Stimulated activated CD4-positive, alpha-beta T cell treated with anti-CD3 and anti-CD28 coated beads, Interleukin-15, amount 100 ng/mL, for 1 hour (primary cell): Measurements from ENCODE around the gene RGS9BP.
"Not testable (repeated sequence)": the region's sequence is repeated elsewhere in the genome, so short reads cannot be mapped to it uniquely, and the experiment has no call there.

ENCODE experiments used
- DNase-seq, 2 donors: peaks; one replicate each; pipeline ENCODE4 v3.0.0-alpha.2; 2020; ENCODE audit warnings: low read depth in 1 of 2, low spot score in 1 of 2

The RGS9BP gene

DNA sequence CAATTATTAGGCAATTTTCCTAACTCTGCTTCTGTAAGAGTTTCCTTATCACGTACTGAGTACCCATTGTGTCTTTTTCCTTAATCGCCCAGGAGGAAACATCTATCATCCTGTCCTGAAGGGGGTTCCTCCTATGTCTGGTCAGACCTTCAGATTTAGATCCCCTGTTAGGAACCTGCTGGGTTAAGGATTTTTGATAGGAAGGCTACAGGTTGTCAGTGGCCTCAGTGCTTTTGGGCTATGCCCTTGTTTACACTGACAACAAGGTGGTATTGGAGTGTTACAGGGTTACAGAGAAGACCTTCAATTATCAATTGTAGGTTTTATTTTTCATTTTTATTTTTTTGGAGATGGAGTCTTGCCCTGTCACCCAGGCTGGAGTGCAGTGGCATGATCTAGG, 19.2 kb downstream of the RGS9BP start:
- DNase-seq: not testable (repeated sequence)

DNA sequence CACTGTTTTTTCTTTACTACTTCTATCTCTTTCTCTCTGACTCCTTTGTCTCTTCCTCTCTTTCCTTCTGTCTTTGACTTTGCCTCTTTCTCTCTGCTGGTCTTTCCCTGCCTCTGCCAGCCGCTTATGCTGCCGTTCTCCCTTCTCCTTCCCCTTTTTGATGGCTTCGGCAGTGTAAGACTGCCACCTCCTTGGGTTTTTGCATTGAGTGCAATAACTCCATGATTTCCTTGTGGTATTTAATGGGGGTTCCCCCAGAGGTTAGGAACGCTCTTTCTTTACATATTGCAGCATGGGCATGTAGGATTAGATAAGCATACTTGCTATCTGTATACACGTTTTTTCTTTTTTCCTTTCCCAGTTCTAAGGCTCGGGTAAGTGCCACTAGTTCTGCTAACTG, 19.9 kb downstream of the RGS9BP start:
- DNase-seq: not testable (repeated sequence)

DNA sequence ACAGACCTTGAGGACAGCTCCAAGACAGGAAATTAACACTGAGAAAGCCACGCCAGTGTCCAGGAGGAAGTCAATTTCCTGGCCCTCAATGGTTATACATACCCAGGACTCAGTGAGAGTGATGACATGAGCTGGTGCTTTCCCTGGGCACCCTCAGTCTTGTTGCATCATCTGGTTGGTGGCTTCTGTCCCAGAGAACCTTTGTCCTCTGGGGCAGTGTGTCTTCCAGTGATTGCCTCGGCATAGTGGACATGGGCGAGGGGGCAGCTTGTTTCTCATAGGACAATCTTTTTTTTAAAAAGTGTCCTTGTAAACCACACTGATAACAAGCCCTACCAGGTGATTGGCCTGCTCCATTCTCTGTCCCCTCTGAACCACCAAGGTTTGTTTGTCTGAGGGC, 21.1 kb downstream of the RGS9BP start:
- not testable (repeated sequence) for DNase-seq

DNA sequence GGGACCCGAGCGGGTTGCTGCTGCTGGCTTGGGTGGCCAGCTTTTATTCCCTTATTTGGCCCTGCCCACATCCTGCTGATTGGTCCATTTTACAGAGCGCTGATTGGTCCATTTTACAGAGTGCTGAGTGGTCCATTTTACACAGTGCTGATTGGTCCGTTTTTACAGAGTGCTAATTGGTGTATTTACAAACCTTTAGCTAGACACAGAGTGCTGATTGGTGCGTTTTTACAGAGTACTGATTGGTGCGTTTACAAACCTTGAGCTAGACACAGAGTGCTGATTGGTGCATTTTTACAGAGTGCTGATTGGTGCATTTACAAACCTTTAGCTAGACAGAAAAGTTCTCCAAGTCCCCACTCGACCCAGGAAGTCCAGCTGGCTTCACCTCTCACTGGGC, 24.5 kb downstream of the RGS9BP start:
- DNase-seq: not testable (repeated sequence)

DNA sequence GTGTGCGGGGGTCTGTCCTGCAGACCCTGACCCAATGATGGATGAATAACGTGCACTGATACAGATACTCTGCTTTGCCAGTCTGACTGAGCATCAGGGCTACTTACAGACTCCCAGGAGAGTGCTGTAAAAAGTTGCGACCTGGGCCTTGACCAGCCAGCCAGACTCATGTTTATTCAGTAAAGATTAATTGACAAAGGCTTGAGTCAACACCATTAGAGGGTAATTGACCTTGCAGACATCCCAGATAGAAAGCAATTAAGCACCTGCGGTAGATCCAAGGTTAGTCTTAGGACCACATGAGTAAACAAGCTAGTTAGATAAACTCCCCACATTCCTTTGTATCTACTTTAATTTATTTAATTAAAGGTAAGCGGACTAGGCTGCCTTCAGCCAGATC, 26.4 kb downstream of the RGS9BP start:
- no peak for DNase-seq

DNA sequence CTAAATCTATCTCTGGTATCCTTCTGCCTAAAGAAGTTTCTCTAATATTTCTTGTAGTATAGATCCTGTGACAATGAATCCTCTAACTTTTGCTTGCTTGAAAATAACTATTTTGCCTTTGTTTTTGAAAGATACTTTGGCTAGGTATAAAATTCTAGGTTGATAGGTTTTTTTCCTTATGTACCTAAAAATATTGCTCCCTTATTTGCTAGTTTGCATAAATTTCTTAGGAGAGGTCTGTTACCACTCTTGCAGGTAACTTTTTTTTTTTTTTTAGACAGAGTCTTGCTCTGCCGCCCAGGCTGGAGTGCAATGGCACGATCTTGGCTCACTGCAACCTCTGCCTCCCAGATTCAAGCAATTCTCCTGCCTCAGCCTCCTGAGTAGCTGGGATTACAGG, 28.4 kb downstream of the RGS9BP start:
- not testable (repeated sequence) for DNase-seq

DNA sequence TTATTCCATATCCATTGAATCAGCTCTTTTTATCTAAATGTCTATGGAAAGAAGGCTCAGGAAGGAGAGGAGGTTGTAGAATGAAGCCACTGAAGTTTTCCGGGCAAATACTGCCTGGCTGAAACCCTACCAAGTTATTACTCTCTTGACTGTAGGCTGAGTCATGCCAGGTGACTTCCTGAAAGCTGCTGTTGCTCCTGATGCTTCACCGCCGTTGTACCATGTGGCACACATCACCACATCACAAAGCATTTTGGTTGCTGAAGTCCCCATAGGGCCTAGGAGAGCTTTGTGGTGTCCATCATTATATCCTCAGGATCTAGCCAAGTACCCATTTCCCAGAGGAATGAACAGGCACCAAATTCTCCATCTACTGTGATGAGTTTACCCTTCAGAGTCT, 32.8 kb downstream of the RGS9BP start:
- no peak for DNase-seq

DNA sequence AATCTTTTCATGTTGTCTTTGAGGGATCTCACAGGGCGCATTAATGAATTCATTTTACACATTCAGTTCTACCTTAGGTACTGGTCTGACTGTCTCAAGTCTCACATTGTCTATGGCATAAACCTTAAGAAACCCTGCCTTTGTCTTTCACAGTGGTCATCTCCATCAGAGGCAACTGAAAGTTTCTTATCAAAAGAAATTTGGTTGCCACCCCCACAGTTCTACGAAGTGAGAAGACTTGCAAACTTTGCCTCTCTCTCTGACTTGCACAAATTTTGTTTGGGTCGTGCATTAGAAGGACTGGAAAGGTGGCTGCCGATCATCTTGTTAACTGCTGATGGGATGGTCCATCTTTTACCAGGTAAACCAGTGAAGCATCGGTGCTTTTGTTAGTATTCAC, 33.4 kb downstream of the RGS9BP start:
- no peak for DNase-seq

DNA sequence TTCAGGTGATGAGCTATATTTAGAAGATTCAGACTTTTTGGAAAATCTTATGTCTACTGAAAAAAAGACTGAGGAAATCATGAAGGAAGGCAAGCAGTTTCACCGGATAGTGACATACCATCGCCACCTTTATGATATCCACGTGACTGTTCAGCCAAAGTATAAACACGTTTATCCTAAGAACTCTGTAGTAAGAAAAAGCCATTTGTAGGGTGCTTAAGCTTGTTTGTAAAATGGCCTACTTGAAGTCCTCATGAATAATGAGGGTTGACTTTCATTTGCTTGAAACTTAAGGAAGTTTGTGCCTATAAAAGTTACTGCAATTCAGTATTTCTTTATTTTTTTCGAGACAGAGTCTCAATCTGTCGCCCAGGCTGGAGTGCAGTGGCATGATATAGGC, 36.1 kb downstream of the RGS9BP start:
- DNase-seq: no peak

DNA sequence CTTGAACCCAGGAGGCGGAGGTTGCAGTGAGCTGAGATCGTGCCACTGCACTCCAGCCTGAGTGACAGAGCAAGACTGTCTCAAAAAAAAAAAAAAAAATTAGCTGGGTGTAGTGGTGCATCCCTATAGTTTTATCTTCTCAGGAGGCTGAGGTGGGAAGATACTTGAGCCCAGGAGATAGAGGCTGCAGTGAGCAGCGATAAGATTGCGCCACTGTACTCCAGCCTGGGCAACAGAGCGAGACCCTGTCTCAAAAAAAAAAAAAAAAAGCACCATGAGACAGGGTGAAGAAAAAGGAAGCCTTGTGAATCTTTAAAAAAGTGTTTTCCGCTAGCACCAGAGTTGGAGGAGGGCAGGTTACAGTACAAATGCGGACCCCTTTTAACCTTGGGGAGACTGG, 40.6 kb downstream of the RGS9BP start:
- DNase-seq: not testable (repeated sequence)

DNA sequence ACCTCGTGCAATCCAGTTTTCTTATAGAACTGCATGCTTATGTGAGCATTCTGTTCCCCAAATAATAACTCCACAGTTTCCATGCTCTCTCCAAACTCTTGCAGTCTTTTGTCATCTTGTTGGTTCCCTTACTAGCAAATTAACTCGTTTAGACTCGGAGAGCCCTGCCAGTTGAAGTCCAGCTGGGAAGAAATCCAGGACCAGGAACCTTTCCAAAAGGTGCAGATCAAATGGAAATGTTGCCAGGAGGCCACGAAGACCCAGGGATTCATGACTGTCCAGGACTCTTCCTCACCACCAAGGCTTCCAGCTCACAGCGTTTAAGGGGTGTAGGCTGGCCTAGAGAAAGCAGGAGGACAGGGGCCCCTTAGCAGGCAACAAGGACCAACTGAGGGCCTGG, 41.8 kb downstream of the RGS9BP start:
- no peak for DNase-seq

DNA sequence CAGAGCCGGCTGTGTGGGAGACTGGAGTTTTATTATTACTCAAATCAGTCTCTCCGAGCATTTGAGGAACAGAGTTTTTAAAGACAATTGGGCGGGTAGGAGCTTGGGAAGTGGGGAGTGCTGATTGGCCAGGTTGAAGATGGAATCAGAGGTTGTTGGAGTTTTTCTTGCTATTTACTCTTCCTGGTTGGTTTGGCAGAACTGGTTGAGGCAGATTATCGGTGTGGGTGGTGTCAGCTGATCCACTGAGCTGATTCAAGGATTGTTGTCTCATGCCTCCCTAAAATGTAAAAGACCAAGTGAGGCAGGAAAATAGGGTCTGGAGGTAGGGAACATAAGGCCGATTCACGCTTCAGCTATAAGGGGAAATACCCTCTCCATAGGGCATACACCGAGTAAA, 42.6 kb downstream of the RGS9BP start:
- DNase-seq: no peak

DNA sequence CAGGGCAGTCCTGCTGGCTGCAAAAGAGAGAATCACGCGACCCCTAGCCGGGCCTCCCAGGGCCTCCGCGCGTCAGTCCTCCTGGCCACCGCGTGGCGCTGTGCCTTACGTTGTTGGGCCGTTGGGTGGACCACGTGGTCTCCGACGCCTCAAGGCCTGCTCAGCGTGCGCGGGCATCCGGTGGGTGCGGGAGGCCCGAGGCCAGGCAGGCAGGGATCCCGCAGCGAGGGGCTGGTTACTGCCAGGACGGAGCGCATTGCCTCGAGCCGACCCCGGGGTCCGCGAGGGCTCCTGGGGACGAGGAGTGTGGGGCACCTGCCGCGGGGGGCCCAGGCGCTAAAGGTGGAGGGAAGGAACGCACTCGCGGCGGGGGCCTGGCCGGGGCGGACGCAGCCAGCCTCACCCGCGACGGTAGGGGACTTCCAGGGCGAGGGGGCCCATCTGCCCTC, 44.0 kb downstream of the RGS9BP start, which contains the start of gene TDRD12:
TSS of gene TDRD12 (plus strand) at position 157 of the 449 bp plus-strand sequence. CDS start 306 bp downstream, outside the sequence.
- no peak for DNase-seq

DNA sequence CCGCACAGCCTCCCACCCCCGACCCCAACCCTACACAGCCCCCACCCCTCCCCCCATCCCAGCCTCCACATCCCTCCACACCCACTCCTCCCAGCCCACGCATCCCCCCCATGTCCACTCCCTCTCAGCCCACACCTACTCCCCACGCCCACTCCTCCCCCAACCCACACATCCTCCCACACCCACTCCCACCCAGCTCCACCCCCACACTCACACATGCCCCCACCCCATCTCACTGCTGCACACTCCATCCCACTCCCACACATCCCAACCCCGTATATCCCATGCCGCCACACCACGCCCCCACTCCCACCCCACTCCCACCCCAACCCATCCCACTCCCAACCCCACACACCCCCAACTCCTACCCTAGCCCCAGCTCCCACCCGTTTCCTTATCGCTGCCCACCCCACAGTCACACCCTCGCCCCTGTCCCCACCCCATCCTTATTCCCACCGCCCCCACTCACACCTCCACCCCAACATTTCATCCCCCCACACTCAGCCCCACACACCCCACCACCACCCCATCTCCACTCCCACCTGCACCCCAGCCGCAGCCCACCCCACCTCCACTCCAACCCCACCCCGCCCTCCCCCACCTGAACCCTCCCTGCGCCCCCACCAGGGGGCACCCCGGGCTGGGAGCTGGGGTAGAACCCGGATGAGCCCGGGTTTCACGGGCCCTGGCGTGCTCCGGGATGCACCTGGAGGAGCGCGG, 44.7 kb downstream of the RGS9BP start:
- DNase-seq: no peak

DNA sequence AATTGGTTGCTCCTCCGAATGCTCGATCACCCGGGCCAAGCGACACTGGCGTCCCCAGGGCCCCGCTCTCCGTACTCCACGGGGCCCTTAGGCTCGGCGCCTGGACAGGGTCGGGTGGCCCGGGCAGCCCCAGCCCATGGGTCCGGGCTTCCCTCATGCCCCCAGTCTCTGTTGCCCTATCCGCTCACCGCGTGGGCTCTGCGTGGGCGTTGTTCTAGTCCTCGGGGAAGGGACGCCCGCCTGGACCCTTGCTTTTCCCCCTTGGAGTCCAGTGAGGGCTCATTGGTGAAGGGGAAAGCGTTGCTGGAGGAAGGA, 45.2 kb downstream of the RGS9BP start:
- no peak for DNase-seq
